ENCODE data around the gene SOX6. TPM values are rescaled to one million over a fixed set of nuclear protein-coding genes. Genes with fewer than 3 reads are reported as not detected.
"Not testable (repeated sequence)": the region's sequence is repeated elsewhere in the genome, so short reads cannot be mapped to it uniquely, and the experiment has no call there.

SOX6 gene
- total RNA-seq, 1 donor from 2014 or later: 7.6 TPM

DNA sequence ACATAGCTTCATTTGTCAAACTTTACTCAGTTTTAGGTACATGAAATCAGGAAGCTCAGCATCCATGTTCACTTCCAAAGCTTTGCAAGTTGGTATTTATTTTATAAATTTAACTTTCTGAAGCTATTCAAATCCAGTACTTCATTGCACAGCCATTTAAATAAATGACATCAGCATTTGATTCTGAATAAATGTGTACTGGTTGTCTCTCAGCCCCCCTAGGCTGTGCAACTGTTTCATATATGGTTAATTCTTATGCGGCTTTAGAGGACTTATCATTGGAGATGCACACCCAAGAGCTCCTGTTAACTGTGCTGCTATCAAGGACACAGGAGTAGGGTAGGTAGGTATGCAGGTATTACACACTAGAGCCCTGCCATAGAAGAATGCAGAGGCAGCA lies 325.1 kb downstream of the SOX6 start:
- no peak overlapping the region for H3K9ac ChIP-seq
- H3K27ac ChIP-seq: no peak overlapping the region
- no peaks in the 10 kb centered on the region for H3K27me3 ChIP-seq
- peaks cover 21% of the 10 kb centered on the region for H3K4me1 ChIP-seq
- H3K79me2 ChIP-seq (ENCODE audit: low read depth): no peaks in the 10 kb centered on the region
- H3K36me3 ChIP-seq: no peaks in the 10 kb centered on the region
- peaks cover 20% of the 10 kb centered on the region for H3K4me1 Mint-ChIP-seq
- no peak overlapping the region for H3K4me2 ChIP-seq
- TF ChIP-seq, protein P1, sequence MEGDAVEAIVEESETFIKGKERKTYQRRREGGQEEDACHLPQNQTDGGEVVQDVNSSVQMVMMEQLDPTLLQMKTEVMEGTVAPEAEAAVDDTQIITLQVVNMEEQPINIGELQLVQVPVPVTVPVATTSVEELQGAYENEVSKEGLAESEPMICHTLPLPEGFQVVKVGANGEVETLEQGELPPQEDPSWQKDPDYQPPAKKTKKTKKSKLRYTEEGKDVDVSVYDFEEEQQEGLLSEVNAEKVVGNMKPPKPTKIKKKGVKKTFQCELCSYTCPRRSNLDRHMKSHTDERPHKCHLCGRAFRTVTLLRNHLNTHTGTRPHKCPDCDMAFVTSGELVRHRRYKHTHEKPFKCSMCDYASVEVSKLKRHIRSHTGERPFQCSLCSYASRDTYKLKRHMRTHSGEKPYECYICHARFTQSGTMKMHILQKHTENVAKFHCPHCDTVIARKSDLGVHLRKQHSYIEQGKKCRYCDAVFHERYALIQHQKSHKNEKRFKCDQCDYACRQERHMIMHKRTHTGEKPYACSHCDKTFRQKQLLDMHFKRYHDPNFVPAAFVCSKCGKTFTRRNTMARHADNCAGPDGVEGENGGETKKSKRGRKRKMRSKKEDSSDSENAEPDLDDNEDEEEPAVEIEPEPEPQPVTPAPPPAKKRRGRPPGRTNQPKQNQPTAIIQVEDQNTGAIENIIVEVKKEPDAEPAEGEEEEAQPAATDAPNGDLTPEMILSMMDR (IDR thresholded peaks at IDR 0.05): no peak
- TF ChIP-seq EZH2phosphoT487 (IDR thresholded peaks at IDR 0.05) (no peak), EZH2 (IDR thresholded peaks at IDR 0.05) (no peak)
- no peaks in the 10 kb centered on the region for H3K9me3 Mint-ChIP-seq
- peak overlapping the region; percentile 12 for H2AFZ ChIP-seq (replicated peaks)
- peaks cover under 1% of the 10 kb centered on the region for H3F3A ChIP-seq (ENCODE audit: low read depth)
- H3K4me3 ChIP-seq: no peak overlapping the region
- H3K9me3 ChIP-seq (ENCODE audit: low read depth): no peaks in the 10 kb centered on the region
- H3K27ac Mint-ChIP-seq: no peak overlapping the region
- H3K4me3 Mint-ChIP-seq: no peak overlapping the region
- DNase-seq (ENCODE audit: low spot score): no peak
- H4K20me1 ChIP-seq (ENCODE audit: low read depth): no peaks in the 10 kb centered on the region
- H3K27me3 Mint-ChIP-seq (ENCODE audit: insufficient read depth, low read depth): no peaks in the 10 kb centered on the region
- no peaks in the 10 kb centered on the region for H3K36me3 Mint-ChIP-seq

DNA sequence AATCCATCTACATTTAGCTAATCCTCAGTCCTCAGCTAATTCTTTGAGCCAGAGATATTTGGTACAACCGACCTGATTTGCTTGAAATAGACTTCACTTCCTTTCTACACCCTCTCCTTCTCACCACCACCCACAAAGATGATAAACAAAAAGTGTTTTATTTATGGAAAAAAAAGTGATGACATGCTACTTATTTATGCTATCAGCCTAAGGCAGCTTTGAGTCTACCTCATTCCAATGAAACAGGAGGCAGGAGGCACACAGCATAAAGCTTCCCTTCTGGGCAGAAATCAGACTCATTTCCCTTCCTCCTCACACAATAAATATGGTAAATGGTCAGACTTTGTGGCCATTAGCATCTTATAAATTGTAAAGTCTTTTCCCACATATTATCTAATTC lies 325.7 kb downstream of the SOX6 start:
- Histone ChIP-seq H3K4me1 (peaks cover 24% of the 10 kb centered on the region), H3K9ac (no peak overlapping the region), H3K9me3 (ENCODE audit: low read depth) (no peaks in the 10 kb centered on the region), H2AFZ (replicated peaks) (no peak overlapping the region), H3K79me2 (ENCODE audit: low read depth) (no peaks in the 10 kb centered on the region), H3K4me2 (no peak overlapping the region), H3K36me3 (no peaks in the 10 kb centered on the region), H3K27me3 (no peaks in the 10 kb centered on the region), H4K20me1 (ENCODE audit: low read depth) (no peaks in the 10 kb centered on the region), H3K27ac (no peak overlapping the region), H3F3A (ENCODE audit: low read depth) (peaks cover 3% of the 10 kb centered on the region), H3K4me3 (no peak overlapping the region)
- Mint-ChIP-seq H3K4me3 (no peak overlapping the region), H3K36me3 (no peaks in the 10 kb centered on the region), H3K9me3 (no peaks in the 10 kb centered on the region), H3K4me1 (peaks cover 20% of the 10 kb centered on the region), H3K27ac (no peak overlapping the region), H3K27me3 (ENCODE audit: insufficient read depth, low read depth) (no peaks in the 10 kb centered on the region)
- DNase-seq (ENCODE audit: low spot score): no peak
- TF ChIP-seq EZH2 (IDR thresholded peaks at IDR 0.05) (no peak), EZH2phosphoT487 (IDR thresholded peaks at IDR 0.05) (no peak)
- TF ChIP-seq, protein P1 (IDR thresholded peaks at IDR 0.05): no peak

DNA sequence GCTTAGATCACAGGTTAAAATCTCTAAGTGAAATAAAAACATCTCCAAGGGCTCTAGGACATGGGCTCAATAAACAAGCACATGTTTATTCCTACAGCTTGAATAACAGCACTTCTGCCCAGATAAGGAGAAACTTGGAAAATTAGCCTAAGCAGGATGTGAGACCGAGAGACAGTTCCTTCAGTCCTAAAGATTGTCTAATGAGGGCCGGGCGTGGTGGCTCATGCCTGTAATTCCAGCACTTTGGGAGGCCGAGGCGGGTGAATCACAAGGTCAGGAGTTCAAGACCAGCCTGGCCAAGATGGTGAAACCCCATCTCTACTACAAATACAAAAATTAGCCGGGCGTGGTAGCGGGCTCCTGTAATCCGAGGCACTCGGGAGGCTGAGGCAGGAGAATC lies 327.2 kb downstream of the SOX6 start:
- not testable (repeated sequence) for H3K36me3 ChIP-seq; H3K36me3 Mint-ChIP-seq; H3F3A ChIP-seq (ENCODE audit: low read depth); H3K9me3 ChIP-seq (ENCODE audit: low read depth); H2AFZ ChIP-seq (replicated peaks); DNase-seq (ENCODE audit: low spot score); H3K27me3 ChIP-seq; H3K9ac ChIP-seq; H3K27ac Mint-ChIP-seq; H4K20me1 ChIP-seq (ENCODE audit: low read depth); H3K9me3 Mint-ChIP-seq; H3K4me3 ChIP-seq; H3K4me2 ChIP-seq; H3K4me3 Mint-ChIP-seq; H3K27me3 Mint-ChIP-seq (ENCODE audit: insufficient read depth, low read depth); H3K27ac ChIP-seq; H3K79me2 ChIP-seq (ENCODE audit: low read depth)
- peaks cover 24% of the 10 kb centered on the region for H3K4me1 ChIP-seq
- H3K4me1 Mint-ChIP-seq: peaks cover 20% of the 10 kb centered on the region

DNA sequence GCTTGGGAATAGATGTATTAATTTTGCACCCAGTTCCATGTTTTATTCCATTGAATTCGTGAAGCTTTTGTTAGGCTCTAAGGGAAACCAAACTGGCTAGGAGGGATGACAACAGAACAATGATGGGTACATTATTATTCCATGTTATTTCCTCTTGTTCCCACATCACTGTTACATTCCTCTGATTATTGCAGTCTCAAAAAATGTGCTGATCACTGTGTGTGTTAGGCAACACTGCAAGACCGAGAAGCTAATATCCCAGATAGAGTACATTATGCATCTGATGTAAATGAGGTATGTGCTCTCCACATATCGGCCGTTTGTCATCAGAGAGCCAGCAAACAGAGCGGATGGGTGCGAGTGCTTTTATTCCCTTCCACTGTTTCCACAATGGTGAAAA lies 327.9 kb downstream of the SOX6 start:
- no peak overlapping the region for H3K27ac Mint-ChIP-seq

More for the DNA sequence above, 327.9 kb downstream of the SOX6 start:
- Histone ChIP-seq H3K79me2 (ENCODE audit: low read depth) (no peaks in the 10 kb centered on the region), H3K4me3 (no peak overlapping the region), H3K9ac (no peak overlapping the region), H3K27me3 (no peaks in the 10 kb centered on the region), H3K4me1 (peaks cover 24% of the 10 kb centered on the region), H2AFZ (replicated peaks) (no peak overlapping the region), H3K27ac (no peak overlapping the region), H3F3A (ENCODE audit: low read depth) (peaks cover 3% of the 10 kb centered on the region), H3K4me2 (no peak overlapping the region), H4K20me1 (ENCODE audit: low read depth) (no peaks in the 10 kb centered on the region), H3K9me3 (ENCODE audit: low read depth) (no peaks in the 10 kb centered on the region), H3K36me3 (no peaks in the 10 kb centered on the region)
- no peaks in the 10 kb centered on the region for H3K9me3 Mint-ChIP-seq
- H3K36me3 Mint-ChIP-seq: peaks cover 1% of the 10 kb centered on the region
- H3K4me3 Mint-ChIP-seq: no peak overlapping the region
- H3K27me3 Mint-ChIP-seq (ENCODE audit: insufficient read depth, low read depth): no peaks in the 10 kb centered on the region
- DNase-seq (ENCODE audit: low spot score): no peak
- TF ChIP-seq EZH2 (IDR thresholded peaks at IDR 0.05) (no peak), EZH2phosphoT487 (IDR thresholded peaks at IDR 0.05) (no peak)
- TF ChIP-seq, protein P1 (IDR thresholded peaks at IDR 0.05): no peak
- H3K4me1 Mint-ChIP-seq: peaks cover 20% of the 10 kb centered on the region
